ENCODE data around the gene TWNK.

Gene TWNK

DNA sequence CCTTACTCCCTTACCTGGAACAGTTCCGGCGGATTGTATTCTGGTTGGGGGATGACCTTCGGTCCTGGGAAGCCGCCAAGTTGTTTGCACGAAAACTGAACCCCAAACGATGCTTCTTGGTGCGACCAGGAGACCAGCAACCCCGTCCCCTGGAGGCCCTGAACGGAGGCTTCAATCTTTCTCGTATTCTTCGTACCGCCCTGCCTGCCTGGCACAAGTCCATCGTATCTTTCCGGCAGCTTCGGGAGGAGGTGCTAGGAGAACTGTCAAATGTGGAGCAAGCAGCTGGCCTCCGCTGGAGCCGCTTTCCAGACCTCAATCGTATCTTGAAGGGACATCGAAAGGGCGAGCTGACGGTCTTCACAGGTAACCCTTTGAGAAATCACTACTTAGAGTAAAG, 1.7 kb downstream of the TWNK start:
- Histone ChIP-seq H3K4me3 (no peak overlapping the region), H3K27ac (no peak overlapping the region)

DNA sequence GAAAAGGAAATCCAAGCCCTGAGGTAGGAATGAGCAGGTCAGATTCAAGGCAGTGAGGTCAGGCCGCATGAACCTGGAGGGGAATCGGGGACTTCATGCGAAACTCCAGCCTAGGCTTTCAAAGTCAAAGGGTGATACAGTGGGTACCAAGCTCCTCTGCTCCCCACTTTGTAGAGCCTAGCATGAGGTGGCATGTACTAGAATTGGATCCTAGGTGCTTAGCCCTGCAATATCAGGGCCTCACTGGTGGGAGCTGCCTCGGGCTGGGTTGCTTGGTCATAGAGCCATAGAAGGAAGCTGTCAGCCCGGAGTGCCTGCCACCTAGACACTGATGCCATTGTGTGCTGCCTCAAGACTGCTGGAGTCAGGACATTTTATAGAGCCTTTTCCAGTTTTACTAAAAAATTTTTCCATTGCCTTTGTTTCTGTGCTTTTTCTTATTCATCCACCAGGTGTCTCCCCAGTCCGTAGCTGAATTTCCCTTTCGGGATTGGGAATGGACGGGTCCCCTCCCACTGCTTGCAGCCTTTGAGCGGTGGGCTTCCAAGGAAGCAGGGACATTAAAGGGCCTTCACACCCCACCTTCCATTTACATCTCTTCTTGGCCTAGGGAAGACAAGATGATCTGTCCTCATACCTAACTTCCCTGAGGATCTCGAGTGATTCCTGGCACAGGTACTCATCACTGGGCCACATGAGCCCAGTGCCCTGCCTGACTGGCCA, 6.8 kb downstream of the TWNK start:
- H3K27ac ChIP-seq, result no peak overlapping the region

DNA sequence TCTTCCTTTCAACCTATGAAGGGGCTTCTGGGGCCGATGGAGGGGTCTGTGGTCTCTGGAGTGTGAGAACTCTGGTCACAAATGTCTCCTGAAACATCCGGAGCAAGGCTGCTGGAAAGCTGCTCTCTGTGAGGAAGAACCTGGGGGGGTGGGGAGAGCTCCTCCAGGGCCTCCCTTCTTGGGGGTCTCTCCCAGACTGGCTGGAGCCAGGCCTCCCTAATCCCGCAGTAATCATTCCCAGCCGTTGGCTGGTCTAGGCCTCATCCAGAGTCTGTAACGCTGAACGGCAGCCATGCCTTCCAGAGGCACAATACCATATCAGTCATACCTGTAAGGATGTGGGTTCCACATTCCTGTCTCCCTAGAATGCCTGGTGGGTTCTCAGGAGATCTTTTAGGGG, 7.8 kb downstream of the TWNK start:
- Histone ChIP-seq H3K4me3 (no peak overlapping the region), H3K27ac (no peak overlapping the region)

More for the DNA sequence above, 6.8 kb downstream of the TWNK start:
- no peak overlapping the region for H3K4me3 ChIP-seq

DNA sequence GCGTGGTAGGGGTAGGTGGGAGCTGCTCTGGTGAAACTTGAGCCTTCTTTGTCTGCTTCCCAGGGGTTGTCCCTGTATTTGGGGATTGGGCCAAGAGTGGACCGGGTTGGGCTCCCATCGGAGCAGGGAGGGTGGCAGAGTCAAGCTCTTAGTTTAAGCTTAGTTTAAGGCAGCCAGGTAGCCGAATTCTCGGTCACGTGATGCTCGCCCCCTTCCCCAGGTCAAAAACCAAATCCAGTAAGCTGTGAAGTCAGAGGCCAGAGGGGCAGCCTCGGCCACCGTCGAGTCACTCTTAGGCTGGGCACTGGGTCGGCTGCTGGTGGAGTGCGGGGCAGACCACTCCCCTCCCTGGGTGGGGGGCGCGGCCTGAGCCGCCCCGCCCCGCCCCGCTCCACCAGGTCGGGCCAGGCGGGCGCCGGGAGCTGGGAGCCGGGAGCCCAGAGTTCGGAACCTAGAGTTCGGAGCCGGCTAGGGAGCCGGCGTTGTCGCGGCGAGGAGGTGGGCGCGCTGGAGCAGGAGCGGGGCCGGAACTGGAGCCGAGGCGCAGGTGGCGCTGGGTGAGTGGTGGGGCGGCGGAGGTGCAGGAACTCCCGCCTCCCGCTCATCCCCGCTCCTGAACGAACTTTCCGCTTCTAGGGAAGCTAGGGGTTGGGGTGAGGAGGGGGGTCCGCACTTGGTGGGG, 9.5 kb downstream of the TWNK start:
- peak overlapping the region; percentile 39 to 100 (median 98) for H3K27ac ChIP-seq
- H3K4me3 ChIP-seq, result peak overlapping the region; percentile 66 to 92 (median 83)

DNA sequence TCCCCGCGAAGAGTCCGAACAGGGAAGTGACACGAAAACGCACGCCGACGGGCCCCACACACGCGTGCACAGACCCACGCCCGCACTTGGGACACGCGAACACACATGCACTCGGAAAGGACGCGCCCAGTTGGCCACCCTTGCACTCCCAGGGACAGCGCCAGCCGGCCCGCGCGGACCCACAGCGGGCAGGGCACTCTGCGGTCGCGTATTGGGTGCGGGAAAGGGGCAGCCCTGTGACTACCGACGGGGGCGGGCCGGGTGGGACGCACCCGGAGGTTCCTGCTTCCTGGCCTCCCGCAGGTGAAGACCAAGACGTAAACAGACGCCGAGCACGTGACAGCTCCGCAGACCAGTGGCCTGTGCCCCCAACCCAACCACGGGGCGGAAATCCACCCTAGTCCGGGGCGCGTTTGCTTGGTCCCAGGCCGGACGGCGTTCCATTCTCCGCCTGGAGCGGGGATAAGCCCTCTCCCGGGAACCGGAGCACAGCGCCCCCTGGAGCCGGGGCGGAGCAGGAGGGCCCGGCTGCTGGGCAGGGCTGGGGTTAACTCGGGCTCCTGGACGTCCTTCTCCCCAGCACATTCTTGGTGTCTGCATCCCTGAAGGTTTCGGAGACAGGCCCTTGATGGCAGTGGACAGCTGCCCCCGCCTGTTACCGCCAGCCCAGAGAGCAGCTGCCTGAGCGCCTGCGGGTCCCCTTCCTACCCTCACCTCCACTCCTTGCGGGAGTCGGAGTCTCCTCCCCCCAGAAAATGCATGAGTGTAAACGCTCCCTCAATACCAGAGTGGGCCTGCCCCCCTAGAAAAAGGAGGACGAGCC, 10.2 kb downstream of the TWNK start:
- Histone ChIP-seq H3K4me3 (peak overlapping the region; percentile 66 to 92 (median 83)), H3K27ac (peak overlapping the region; percentile 39 to 100 (median 98))

DNA sequence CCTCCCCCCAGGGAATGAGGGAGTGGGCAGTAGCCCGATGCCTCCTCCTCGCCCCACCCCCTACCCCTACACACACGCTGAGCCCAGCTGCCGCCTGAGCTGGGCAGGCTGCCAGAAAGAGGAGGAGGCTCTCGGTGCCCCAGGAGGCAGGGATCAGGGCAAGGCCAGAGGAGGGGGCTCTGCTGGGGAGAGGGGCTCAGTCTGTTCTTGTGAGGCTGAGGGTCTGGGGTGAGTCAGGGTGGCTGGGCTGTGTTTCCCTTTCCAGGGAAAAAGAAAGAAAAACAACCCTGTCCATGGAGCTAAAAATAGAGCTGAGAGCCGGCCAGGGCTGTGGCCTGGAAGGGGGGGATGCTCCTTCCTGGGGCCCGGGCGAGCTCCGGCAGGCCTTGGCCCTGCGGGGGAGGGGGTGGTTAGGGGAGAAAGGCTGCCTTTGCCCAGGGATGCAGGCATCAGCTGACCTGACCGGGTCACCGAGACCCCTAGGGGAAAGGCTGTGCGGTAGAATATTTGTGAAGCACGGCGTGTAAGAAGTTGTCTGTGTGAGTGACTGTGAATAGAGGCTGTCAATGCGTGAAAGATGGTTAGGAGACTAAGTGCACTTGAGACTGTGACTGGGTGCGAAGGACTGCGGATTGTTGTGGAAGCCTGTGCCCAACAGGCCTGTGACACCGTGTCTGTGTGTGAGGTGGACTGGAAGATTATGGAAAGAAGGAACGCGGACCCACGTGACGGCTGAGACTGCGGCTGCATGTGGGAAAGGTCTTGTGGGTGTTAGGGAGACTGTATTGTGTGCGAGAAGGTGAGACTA, 11.0 kb downstream of the TWNK start:
- H3K4me3 ChIP-seq, result peak overlapping the region; percentile 66 to 92 (median 83)
- peak overlapping the region; percentile 87 to 100 (median 98) for H3K27ac ChIP-seq

DNA sequence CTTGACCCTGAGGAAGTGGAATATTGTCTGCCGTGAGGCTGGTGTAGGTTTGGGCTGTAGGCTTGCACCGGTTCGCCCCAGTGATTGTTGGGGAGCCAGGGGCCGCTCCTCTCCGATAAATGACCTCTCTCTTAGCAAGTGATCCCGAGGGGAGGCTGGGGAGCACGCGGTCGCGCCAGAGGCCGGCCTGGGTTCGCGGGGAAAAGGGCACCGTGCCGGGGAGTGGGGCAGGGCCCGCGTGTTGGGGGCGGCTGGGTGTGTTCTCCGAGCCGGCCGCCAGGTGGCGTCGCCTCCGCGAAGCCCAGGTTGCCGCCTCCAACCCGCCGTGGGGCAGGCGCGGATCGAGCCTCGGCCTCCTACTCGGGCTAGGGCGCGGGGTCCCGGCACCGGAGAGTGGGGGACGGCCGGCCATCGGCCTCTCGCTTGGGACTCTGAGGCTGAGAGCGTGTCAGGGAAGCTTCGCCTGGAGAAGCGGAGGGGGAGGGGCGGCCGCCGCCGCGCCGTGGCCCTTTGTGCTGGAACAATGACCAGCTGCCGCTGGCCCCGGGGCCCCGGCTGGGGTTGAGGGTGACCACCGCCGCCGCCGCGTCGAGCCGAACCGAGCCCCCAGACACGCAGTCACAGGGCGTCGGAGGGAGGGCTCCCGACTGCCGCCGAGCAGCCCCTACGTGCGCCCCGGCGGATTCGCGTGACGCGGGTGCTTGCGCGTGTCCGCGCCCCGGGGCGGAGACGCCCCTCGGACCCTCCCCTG, 11.8 kb downstream of the TWNK start:
- Histone ChIP-seq H3K27ac (peak overlapping the region; percentile 87 to 100 (median 98)), H3K4me3 (peak overlapping the region; percentile 66 to 92 (median 83))

DNA sequence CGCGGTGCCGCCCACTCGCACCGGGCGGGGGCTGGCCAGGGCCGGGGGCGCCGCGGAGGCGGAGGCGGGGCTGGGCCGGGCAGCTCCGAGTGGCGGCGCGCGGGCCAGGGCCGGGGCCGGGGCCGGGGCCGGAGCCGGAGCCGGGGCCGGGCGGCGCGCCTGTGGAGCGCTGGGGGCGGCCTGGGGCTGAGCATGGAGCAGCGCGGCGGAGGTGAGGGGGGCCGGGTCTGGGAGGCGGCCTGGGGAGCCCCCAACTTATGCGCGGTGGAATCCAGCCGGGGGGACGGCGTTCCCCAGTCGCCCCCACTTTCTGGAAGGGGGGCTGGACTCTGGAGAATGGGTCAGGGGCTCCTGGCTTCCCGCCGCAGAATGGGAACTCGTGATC, 12.4 kb downstream of the TWNK start, which contains the start of gene LZTS2:
Gene LZTS2, plus strand, starts transcription at position 67 of the 385 bp plus-strand sequence. CDS start 2,731 bp downstream, outside the sequence.
- H3K4me3 ChIP-seq, result peak within 1 kb of the TSS; percentile 66 to 92 (median 83)
- peak within 1 kb of the TSS; percentile 88 to 100 (median 98) for H3K27ac ChIP-seq

DNA sequence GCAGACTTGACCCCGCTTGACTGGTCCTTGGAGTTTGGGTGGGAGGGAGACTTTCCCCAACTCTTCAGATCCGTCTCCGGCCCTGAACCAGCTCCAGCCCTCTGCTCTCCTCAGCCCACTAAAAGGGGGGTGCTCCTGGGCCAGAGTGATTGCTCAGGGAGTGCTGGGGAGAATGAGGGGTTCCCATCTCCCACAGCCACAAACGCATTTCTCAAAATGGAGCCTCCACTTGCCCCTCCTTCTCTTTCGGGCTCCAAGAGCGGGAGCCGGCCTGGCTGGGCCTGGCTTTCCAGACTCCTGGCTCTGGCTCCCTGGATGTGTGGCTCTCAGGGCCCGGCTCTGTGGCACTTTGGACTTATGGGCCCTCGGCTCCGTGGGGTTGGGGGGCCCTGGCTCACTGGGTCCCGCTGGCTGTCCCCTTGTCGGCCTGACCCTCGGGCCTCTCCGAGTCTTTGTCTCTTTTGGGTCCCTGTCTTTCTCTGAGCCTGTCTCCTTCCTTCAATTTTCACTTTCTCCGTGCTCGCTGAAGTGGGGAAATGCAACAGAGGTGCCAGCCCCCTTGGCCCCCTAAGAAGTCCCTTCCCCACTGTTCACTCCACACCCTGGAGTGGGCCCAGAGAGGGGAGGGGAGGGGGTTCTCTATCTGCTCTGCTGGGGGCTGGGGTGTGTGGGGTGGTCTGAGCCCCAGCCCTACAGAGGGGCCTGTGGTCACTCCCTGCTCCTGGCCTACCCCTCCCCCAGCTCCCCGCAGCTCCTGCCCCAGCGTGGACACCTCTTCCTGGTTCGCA, 13.0 kb downstream of the TWNK start:
- H3K4me3 ChIP-seq, result peak overlapping the region; percentile 66 to 92 (median 83)
- H3K27ac ChIP-seq, result peak overlapping the region; percentile 71 to 100 (median 98)

DNA sequence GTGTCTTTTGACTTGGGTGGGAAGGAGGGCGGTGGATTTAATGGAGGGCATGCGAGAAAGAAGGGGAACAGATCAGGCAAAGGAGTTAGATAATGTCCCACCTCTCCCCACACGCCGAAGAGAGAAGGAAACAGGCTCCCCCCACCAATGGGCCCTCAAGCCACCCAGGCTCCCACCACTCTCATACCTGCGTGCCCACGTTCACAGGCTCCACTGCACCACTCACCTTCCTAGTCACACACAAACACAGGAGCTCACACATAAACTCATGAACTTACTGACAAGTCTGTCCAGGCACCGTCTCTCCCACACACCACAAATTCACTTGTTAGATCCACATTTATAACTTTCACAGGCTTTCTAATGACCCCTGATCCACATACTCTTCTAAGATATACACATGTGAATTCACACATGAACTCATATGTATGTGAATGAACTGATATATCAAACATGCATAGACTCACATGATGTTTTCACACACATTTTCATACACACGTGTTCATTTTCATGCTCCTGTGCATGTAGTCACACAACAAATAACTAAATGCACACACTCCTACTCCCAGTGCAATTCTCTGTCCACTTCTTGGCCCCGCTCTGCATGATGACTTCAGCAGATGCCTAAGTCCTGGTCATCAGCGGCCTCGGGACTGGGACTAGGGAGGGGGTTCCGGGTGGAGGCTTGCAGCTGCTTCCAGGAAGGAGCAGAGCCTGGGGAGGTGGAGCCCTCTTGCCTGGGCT, 13.7 kb downstream of the TWNK start:
- peak overlapping the region; percentile 66 to 92 (median 83) for H3K4me3 ChIP-seq
- H3K27ac ChIP-seq, result peak overlapping the region in 20 of 21 experiments; percentile 71 to 100 (median 98)

DNA sequence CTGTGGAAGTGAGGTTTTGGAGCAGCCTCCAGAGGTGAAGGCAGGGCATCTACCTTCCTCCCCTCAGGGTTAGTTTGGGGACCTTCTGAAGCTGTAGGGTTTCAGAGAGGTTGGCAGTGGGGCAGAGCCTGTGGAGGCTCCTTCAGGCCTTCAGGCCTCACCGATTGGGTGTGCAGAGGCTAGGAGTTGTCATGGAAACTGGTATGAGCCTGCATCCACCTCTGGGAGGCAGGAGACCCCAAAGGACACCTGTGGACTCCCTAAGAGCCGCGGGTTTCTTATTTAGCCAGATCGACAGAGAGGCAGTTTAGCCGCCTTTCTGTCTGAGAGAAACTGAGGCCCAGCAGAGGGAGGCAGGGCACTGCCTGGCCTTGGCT, 14.3 kb downstream of the TWNK start:
- Histone ChIP-seq H3K27ac (peak overlapping the region in 17 of 21 experiments; percentile 17 to 100 (median 98)), H3K4me3 (peak overlapping the region in 3 of 7 experiments; percentile 83 to 92 (median 88))

DNA sequence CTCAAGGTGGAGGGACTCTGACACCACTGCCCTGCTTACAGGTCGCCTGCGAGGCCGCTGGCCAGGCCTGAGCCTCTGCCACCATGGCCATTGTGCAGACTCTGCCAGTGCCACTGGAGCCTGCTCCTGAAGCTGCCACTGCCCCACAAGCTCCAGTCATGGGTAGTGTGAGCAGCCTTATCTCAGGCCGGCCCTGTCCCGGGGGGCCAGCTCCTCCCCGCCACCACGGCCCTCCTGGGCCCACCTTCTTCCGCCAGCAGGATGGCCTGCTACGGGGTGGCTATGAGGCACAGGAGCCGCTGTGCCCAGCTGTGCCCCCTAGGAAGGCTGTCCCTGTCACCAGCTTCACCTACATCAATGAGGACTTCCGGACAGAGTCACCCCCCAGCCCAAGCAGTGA, 15.1 kb downstream of the TWNK start:
- Histone ChIP-seq H3K27ac (peak overlapping the region in 10 of 21 experiments; percentile 19 to 100 (median 98)), H3K4me3 (no peak overlapping the region)

DNA sequence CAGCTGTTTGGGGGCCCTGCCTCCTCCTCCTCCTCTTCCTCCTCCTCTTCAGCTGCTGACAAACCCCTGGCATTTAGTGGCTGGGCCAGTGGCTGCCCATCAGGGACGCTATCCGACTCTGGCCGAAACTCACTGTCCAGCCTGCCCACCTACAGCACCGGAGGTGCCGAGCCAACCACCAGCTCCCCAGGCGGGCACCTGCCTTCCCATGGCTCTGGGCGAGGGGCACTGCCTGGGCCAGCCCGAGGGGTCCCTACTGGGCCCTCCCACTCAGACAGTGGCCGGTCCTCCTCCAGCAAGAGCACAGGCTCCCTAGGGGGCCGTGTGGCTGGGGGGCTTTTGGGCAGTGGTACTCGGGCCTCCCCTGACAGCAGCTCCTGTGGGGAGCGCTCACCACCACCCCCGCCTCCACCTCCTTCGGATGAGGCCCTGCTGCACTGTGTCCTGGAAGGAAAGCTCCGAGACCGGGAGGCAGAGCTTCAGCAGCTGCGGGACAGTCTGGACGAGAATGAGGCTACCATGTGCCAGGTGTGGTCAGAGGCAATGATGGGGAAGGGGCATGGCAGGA, 16.4 kb downstream of the TWNK start:
- H3K4me3 ChIP-seq, result no peak overlapping the region
- H3K27ac ChIP-seq, result peak overlapping the region in 4 of 21 experiments; percentile 6 to 16 (median 12)

DNA sequence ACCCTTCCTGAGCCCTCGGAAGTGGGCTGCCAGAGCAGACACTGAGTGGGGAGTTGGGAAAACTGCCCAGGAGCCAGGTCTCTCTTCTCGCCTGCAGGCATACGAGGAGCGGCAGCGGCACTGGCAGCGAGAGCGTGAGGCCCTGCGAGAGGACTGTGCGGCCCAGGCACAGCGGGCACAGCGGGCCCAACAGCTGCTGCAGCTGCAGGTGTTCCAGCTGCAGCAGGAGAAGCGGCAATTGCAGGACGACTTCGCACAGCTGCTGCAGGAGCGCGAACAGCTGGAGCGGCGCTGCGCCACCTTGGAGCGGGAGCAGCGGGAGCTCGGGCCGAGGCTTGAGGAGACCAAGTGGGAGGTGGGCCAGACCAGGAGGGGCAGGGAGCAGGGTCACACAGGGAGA, 18.0 kb downstream of the TWNK start:
- H3K4me3 ChIP-seq, result no peak overlapping the region
- H3K27ac ChIP-seq, result no peak overlapping the region

DNA sequence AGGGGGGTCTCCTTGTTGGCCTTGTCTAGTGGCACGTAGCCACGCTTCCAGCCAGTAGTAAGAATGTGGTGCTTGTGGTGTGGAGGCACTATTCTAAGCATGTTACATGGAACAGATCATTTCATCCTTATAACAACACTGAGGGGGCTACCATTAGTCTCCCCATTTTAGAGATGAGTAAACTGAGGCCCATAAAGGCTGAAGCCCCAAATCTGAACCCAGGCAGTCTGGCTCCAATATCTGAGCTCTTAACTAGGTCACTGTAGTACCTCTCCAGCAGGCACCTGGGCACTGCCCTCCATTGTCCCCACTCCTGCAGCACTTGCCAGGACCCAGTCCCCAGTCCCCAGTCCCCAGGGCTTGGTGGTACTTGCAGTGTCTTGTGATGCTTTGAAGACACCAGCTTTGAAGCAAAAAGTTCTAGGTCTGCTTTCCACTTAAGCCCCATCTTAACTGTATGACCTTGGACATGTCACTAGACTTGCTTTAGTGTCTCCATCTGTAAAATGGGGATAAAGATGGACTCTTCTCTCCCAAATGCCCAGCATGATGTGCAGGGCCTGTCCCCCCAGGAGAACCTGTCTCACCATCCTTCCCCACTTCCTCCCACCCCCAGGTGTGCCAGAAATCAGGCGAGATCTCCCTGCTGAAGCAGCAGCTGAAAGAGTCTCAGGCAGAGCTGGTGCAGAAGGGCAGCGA, 18.7 kb downstream of the TWNK start:
- H3K27ac ChIP-seq, result no peak overlapping the region
- no peak overlapping the region for H3K4me3 ChIP-seq

DNA sequence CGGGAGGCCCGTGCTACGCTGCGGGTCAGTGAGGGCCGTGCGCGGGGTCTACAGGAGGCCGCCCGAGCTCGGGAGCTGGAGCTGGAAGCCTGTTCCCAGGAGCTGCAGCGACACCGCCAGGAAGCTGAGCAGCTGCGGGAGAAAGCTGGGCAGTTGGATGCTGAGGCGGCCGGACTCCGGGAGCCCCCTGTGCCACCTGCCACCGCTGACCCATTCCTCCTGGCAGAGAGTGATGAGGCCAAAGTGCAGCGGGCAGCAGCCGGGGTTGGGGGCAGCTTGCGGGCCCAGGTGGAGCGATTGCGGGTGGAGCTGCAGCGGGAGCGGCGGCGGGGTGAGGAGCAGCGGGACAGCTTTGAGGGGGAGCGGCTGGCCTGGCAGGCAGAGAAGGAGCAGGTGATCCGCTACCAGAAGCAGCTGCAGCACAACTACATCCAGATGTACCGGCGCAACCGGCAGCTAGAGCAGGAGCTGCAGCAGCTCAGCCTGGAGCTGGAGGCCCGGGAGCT, 19.3 kb downstream of the TWNK start:
- H3K27ac ChIP-seq, result peak overlapping the region in 1 of 21 experiments; percentile 30

More for the DNA sequence above, 19.3 kb downstream of the TWNK start:
- H3K4me3 ChIP-seq, result no peak overlapping the region
